HG02885 (cell line): ENCODE measurements around the gene BARX1.
"Not testable (repeated sequence)": the region's sequence is repeated elsewhere in the genome, so short reads cannot be mapped to it uniquely, and the experiment has no call there.

Source experiments
- ATAC-seq: cut with Tn5 transposase; IDR thresholded peaks from one replicate; pipeline ENCODE4 v1.9.1; 2021; ENCODE audit warnings: mild to moderate bottlenecking; ENCODE audit not compliant: unreplicated experiment, poor library complexity

The BARX1 gene

GRCh38 chr9:93967020-93967803 is 12.1 kb upstream of the BARX1 start:
- no peak for ATAC-seq

GRCh38 chr9:93965830-93966577 is 10.8 kb upstream of the BARX1 start:
- ATAC-seq = no peak

DNA sequence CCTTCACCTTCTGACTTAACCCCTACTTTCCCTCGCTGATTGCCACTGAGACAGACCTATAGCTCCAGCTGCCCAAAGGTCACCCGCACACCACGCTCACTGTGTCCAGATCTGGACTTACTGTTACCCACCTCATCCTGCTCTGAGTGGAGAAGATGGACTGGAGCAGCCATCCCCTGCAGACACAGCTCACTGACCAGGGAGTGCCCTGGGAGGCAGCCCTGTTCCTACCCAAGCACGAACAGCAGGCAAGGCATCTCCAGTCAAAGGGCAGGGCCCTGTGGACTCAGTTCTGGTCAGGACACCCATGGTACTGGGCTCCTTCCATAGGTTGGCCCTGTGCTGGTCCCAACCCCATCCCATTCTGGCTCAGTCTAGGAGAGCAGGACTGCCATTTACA is 9.5 kb upstream of the BARX1 start:
- ATAC-seq = no peak

- ATAC-seq = no peak
These were observed 8.8 kb upstream of the BARX1 start for GRCh38 chr9:93963969-93964368.

DNA sequence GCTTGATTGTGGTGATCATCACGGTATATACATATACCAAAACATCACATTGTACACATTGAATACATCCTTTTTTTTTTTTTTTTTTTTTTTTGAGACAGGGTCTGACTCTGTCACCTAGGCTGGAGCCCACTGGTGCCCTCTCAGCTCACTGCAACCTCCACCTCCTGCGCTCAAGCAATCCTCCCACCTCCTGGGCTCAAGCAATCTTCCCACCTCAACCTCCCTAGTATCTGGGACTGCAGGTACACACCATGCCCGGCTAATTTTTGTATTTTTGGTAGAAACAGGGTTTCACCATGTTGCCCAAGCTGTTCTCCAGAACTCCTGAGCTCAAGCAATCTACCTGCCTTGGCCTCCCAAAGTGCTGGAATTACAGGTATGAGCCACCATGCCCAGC is 8.3 kb upstream of the BARX1 start:
- not testable (repeated sequence) for ATAC-seq

DNA sequence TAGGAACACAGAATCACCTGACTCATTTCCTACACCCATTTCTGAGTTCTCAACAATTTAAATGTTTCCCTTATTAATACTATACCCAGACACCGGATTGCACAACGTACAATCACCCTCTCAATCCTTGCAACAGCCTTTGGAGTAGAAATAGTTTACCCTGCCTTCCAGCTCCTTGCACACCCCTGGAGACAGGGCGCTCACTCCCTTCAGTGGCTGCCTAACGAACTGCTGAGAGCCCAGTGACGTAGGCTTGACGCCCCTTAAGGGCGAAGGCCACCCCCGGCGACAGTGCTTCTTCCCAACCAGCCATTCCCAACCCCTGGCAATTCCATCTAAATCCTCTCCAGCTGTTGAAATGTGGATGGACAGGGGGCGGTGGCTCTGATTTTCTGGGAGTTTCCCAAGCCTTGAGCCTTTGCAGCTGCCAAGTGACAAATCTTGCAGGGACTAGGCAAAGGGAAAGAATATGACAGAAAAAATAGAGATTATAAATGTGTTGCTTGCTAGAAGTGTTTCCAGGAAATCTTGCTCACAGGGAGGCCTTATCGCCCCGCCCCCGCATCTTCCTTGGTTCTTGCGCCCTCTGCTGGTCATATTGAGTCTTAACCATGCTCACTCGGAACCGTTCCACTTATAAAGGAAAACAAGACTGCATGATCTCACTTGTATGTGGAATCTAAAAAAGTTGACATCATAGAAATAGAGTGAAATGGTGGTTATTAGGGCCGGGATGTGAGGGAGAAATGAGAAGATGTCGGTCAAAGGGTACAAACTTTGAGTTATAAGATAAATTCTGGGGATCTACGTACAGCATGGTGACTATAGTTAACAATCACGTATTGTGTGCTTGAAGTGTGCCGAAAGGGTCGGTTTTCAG is 7.6 kb upstream of the BARX1 start:
- peak; percentile 50 for ATAC-seq

DNA sequence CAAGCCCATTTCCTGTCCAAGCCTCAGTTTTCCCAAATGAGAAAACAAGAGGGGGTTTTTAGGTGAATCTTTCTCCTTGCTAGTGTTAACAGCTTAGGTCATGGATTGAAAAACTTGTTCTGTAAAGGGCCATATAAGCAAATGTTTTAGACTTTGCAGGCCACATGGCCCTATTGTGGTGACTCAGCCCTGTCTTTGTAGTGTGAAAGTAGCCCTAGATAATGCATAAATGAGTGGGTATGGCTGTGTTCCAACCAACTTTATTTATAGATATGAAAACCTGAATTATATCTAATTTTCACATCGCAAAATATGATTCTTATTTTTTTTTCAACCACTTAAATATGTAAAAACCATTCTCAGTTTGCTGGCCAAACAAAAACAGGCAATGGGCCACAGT is 6.9 kb upstream of the BARX1 start:
- no peak for ATAC-seq

DNA sequence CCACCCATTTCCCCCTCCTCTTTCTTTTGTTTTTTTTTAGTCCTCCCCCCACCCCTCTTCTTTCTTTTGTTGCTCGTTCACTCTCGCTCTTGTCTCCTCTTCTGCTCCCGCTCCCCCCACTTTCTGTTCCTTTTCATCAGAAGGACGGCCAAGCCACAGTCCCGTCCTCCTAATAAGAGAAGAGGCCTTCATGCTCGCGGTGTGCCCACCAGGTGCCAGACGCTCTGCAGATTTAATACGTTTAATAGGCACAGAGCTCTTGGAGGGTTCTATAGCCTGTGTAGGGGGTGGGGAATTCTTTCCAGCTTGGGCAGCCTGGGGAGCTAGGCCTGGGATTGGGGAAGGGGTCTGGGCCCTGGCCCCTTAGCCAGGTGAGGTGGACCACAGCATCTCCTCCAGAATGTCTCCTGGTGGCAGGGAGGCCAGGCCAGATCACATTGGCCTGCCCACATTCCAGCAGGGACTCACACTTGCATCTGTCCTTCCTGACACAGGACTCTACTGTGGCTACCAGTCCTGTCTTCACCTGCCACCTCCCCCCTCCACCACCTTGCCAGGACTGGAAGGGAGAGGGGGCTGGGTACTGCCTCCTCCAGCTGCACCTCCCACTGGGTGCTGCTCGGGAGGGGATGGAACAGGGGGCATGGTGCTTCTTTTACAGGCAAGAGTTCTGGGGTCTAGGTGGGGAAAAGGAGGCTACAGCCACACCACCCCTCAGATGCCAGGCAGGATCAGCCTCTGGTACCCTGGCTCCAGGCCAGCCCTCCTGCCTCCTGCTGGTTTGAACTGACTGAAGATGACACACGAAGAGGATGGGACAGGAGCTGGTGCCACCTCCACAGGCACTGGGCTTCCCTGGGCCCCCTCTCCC is 6.1 kb upstream of the BARX1 start:
- no peak for ATAC-seq

DNA sequence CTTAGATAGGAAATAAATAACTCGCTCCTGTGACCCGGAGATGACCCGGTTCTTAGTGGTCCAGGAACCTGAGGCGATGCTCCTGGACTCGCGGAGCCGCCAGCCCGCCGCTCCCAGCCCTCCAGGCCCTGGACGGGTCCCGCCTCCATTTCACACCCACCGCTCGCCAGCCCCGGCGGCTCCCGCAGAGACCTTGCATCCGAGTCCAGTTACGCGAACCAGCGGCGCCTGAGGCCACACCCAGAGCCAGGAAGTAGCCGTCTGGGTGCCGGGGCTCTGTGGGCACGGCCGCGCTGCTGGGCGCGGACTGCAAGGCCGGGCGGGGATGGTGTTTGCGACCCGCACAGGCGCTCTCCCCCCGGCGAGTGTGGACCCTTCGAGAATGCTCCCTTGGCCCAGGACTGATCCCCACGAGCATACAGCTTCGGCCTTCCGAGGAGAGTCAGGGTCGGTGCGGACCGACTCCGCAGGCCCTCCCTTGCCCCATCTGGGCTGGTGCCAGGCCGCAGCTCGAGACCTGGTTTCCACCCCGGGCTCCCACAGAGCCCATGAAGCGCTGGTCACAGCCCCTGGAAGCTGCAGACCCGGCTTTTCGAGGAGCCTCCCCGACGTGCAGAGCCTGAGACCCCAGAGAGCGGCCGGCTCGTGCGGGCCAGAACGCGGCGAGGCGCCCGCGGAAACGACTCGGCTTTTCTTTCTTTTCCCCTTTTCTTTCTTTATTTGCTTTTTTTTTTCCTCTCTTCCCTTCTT is 5.2 kb upstream of the BARX1 start:
- no peak for ATAC-seq

DNA sequence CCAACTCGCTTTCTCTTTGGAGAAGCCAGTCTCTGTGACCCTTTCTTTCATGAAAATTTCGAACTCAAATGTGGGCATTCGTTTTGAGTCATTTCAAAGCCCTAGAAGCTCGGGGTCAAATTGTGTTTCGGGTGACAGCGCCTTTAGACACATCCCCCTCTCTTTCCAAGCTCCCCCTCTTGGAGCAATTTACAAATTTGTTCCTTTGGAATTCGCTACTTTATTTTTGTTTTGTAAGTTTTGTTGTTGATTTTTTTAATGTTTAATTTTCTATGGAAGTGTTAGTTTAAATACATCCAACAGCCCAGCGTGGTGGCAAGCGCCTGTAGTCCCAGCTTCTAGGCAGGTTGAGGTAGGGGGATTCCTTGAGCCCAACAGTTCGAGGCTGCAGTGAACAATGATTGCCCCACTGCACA is 4.6 kb upstream of the BARX1 start:
- ATAC-seq = no peak

GRCh38 chr9:93958819-93959682 is 3.9 kb upstream of the BARX1 start:
- peak; percentile 41 for ATAC-seq

GRCh38 chr9:93958121-93958818 is 3.1 kb upstream of the BARX1 start:
- peak; percentile 4 for ATAC-seq

GRCh38 chr9:93955981-93956784 is 1.0 kb upstream of the BARX1 start:
- no peak for ATAC-seq

- no peak for ATAC-seq
These were observed 607 bp downstream of the BARX1 start for GRCh38 chr9:93954434-93955061.

GRCh38 chr9:93953496-93954433 is 1.4 kb downstream of the BARX1 start:
- ATAC-seq = no peak
